Activated T-cell treated with anti-CD3 and anti-CD28 coated beads, Interleukin-2, amount 50 U/mL, for 4 hours (primary cell): Measurements from ENCODE around the gene FRA10AC1. TPM values are rescaled to one million over a fixed set of nuclear protein-coding genes. Genes with fewer than 3 reads are reported as not detected.

Source experiments
- ATAC-seq, 2 donors: fragments of 200-7000 bp; cut with Tn5 transposase; one replicate each; pipeline ENCODE4 v1.10.0; 2021
- DNase-seq: peaks from one replicate; pipeline ENCODE4 v3.0.0-alpha.2; 2020
- H3K27me3 Mint-ChIP-seq: one replicate; pipeline ENCODE4 v1.8.0; 2021; ENCODE audit warnings: low read depth, mixed read lengths
- H3K36me3 Mint-ChIP-seq: one replicate; pipeline ENCODE4 v1.8.0; 2022; ENCODE audit warnings: mixed read lengths; ENCODE audit not compliant: insufficient read depth
- H3K4me1 Mint-ChIP-seq: one replicate; pipeline ENCODE4 v1.8.0; 2021; ENCODE audit warnings: low read depth, mixed read lengths
- H3K4me3 Mint-ChIP-seq: one replicate; pipeline ENCODE4 v1.8.0; 2021; ENCODE audit warnings: mild to moderate bottlenecking, moderate library complexity, mixed read lengths
- H3K9me3 Mint-ChIP-seq: one replicate; pipeline ENCODE4 v1.8.0; 2021; ENCODE audit warnings: mixed read lengths
- total RNA-seq, 3 donors: library from RNA; stranded (reverse); gene quantifications; one replicate each; pipeline ENCODE4 v1.2.1, GENCODE V29; 2021

The FRA10AC1 gene
- total RNA-seq, 3 donors from 2014 or later, result 10.1 to 11.1 (median 10.1) TPM

GRCh38 chr10:93678805-93679587, 23.4 kb downstream of the FRA10AC1 start:
- DNase-seq (no peak), ATAC-seq (no peak)
- no peaks in the 10 kb centered on the region for H3K4me1 Mint-ChIP-seq
- H3K27me3 Mint-ChIP-seq, result no peaks in the 10 kb centered on the region
- no peaks in the 10 kb centered on the region for H3K9me3 Mint-ChIP-seq
- H3K4me3 Mint-ChIP-seq, result no peak overlapping the region
- H3K36me3 Mint-ChIP-seq, result peaks cover 16% of the 10 kb centered on the region

- no peaks in the 10 kb centered on the region for H3K9me3 Mint-ChIP-seq
- no peaks in the 10 kb centered on the region for H3K4me1 Mint-ChIP-seq
- DNase-seq, result no peak
- peaks cover 18% of the 10 kb centered on the region for H3K36me3 Mint-ChIP-seq
- no peaks in the 10 kb centered on the region for H3K27me3 Mint-ChIP-seq
- H3K4me3 Mint-ChIP-seq, result no peak overlapping the region
- ATAC-seq, result no peak
These were observed 24.0 kb downstream of the FRA10AC1 start for GRCh38 chr10:93678386-93678785.

- no peak overlapping the region for H3K4me3 Mint-ChIP-seq
- ATAC-seq (no peak), DNase-seq (no peak)
- H3K27me3 Mint-ChIP-seq, result no peaks in the 10 kb centered on the region
- H3K36me3 Mint-ChIP-seq, result peaks cover 30% of the 10 kb centered on the region
- H3K9me3 Mint-ChIP-seq, result no peaks in the 10 kb centered on the region
- no peaks in the 10 kb centered on the region for H3K4me1 Mint-ChIP-seq
These were observed 28.6 kb downstream of the FRA10AC1 start for GRCh38 chr10:93673791-93674190.

GRCh38 chr10:93672890-93673289, 29.5 kb downstream of the FRA10AC1 start:
- DNase-seq, result no peak
- Mint-ChIP-seq H3K4me3 (no peak overlapping the region), H3K9me3 (no peaks in the 10 kb centered on the region)

GRCh38 chr10:93672022-93672678, 30.2 kb downstream of the FRA10AC1 start:
- DNase-seq, result no peak
- peaks cover 34% of the 10 kb centered on the region for H3K36me3 Mint-ChIP-seq
- no peaks in the 10 kb centered on the region for H3K9me3 Mint-ChIP-seq
- no peak overlapping the region for H3K4me3 Mint-ChIP-seq
- H3K4me1 Mint-ChIP-seq, result no peaks in the 10 kb centered on the region
- no peaks in the 10 kb centered on the region for H3K27me3 Mint-ChIP-seq
- no peak for ATAC-seq

More at GRCh38 chr10:93672890-93673289, 29.5 kb downstream of the FRA10AC1 start:
- no peaks in the 10 kb centered on the region for H3K27me3 Mint-ChIP-seq
- H3K4me1 Mint-ChIP-seq, result no peaks in the 10 kb centered on the region
- peaks cover 34% of the 10 kb centered on the region for H3K36me3 Mint-ChIP-seq
- no peak for ATAC-seq

- Mint-ChIP-seq H3K27me3 (no peaks in the 10 kb centered on the region), H3K36me3 (peaks cover 31% of the 10 kb centered on the region), H3K4me1 (no peaks in the 10 kb centered on the region), H3K9me3 (no peaks in the 10 kb centered on the region), H3K4me3 (no peak overlapping the region)
- no peak for DNase-seq
- no peak for ATAC-seq
These were observed 31.4 kb downstream of the FRA10AC1 start for GRCh38 chr10:93671042-93671441.

- H3K27me3 Mint-ChIP-seq, result no peaks in the 10 kb centered on the region
- H3K4me3 Mint-ChIP-seq, result no peak overlapping the region
- no peaks in the 10 kb centered on the region for H3K9me3 Mint-ChIP-seq
- ATAC-seq (no peak), DNase-seq (no peak)
- peaks cover 31% of the 10 kb centered on the region for H3K36me3 Mint-ChIP-seq
- no peaks in the 10 kb centered on the region for H3K4me1 Mint-ChIP-seq
These were observed 32.0 kb downstream of the FRA10AC1 start for GRCh38 chr10:93670372-93670771.

- Mint-ChIP-seq H3K36me3 (peaks cover 25% of the 10 kb centered on the region), H3K27me3 (no peaks in the 10 kb centered on the region), H3K4me3 (no peak overlapping the region), H3K9me3 (no peaks in the 10 kb centered on the region), H3K4me1 (no peaks in the 10 kb centered on the region)
- ATAC-seq, result no peak
- DNase-seq, result no peak
These were observed 34.6 kb downstream of the FRA10AC1 start for GRCh38 chr10:93667795-93668194.

GRCh38 chr10:93666030-93666429, 36.4 kb downstream of the FRA10AC1 start:
- H3K27me3 Mint-ChIP-seq, result no peaks in the 10 kb centered on the region
- ATAC-seq (no peak), DNase-seq (no peak)
- H3K9me3 Mint-ChIP-seq, result no peaks in the 10 kb centered on the region
- no peaks in the 10 kb centered on the region for H3K4me1 Mint-ChIP-seq
- no peak overlapping the region for H3K4me3 Mint-ChIP-seq
- peaks cover 34% of the 10 kb centered on the region for H3K36me3 Mint-ChIP-seq

GRCh38 chr10:93657757-93658156, 44.6 kb downstream of the FRA10AC1 start:
- Mint-ChIP-seq H3K36me3 (peaks cover 25% of the 10 kb centered on the region), H3K9me3 (no peaks in the 10 kb centered on the region), H3K27me3 (peaks cover 1% of the 10 kb centered on the region), H3K4me1 (no peaks in the 10 kb centered on the region), H3K4me3 (no peak overlapping the region)
- ATAC-seq (no peak), DNase-seq (no peak)

- Mint-ChIP-seq H3K36me3 (peaks cover 16% of the 10 kb centered on the region), H3K9me3 (peaks cover 2% of the 10 kb centered on the region), H3K4me3 (no peak overlapping the region), H3K4me1 (no peaks in the 10 kb centered on the region), H3K27me3 (peaks cover 1% of the 10 kb centered on the region)
- DNase-seq, result no peak
- no peak for ATAC-seq
These were observed 46.2 kb downstream of the FRA10AC1 start for GRCh38 chr10:93656155-93656554.

GRCh38 chr10:93654201-93654600, 48.2 kb downstream of the FRA10AC1 start:
- Mint-ChIP-seq H3K4me1 (no peaks in the 10 kb centered on the region), H3K9me3 (peaks cover 4% of the 10 kb centered on the region), H3K4me3 (no peak overlapping the region), H3K36me3 (peaks cover 2% of the 10 kb centered on the region), H3K27me3 (peaks cover 1% of the 10 kb centered on the region)
- ATAC-seq (no peak), DNase-seq (no peak)

- DNase-seq, result no peak
- Mint-ChIP-seq H3K27me3 (peaks cover 1% of the 10 kb centered on the region), H3K4me3 (no peak overlapping the region), H3K9me3 (peaks cover 4% of the 10 kb centered on the region), H3K36me3 (no peaks in the 10 kb centered on the region), H3K4me1 (no peaks in the 10 kb centered on the region)
- ATAC-seq, result no peak
These were observed 49.5 kb downstream of the FRA10AC1 start for GRCh38 chr10:93652857-93653256.

GRCh38 chr10:93639791-93640190, 62.6 kb downstream of the FRA10AC1 start:
- DNase-seq, result no peak
- Mint-ChIP-seq H3K4me3 (no peak overlapping the region), H3K27me3 (peaks cover 22% of the 10 kb centered on the region), H3K9me3 (no peaks in the 10 kb centered on the region), H3K36me3 (no peaks in the 10 kb centered on the region), H3K4me1 (no peaks in the 10 kb centered on the region)
- no peak for ATAC-seq
